Stimulated activated naive B cell treated with anti-CD40 and anti-IgM and Interleukin-4, amounts not matched to agents 10 μg/mL and 1 μg/mL and 100 μg/mL, for 72 hours (primary cell): Measurements from ENCODE around the gene MPP2.
A peak's percentile ranks its signal among the peaks of the same experiment; 100 is the strongest.
"Not testable (repeated sequence)": the region's sequence is repeated elsewhere in the genome, so short reads cannot be mapped to it uniquely, and the experiment has no call there.

Experiments
- ATAC-seq, 2 donors: fragments of 150-1000 bp; cut with Tn5 transposase; replicated peaks; 2 replicates each; pipeline ENCODE4 v1.10.0; 2021; ENCODE audit warnings: moderate library complexity in 1 of 2
- DNase-seq: peaks from one replicate; pipeline ENCODE4 v3.0.0; 2021
- H3K27ac Mint-ChIP-seq: one replicate; pipeline ENCODE4 v1.8.0; 2022; ENCODE audit warnings: mild to moderate bottlenecking, mixed read lengths
- H3K27me3 Mint-ChIP-seq, 2 donors: one replicate each; pipeline ENCODE4 v1.8.0; 2022; ENCODE audit warnings: mixed read lengths in 2 of 2
- H3K36me3 Mint-ChIP-seq, 2 donors: one replicate each; pipeline ENCODE4 v1.8.0; 2022; ENCODE audit warnings: mixed read lengths in 2 of 2, mild to moderate bottlenecking in 1 of 2
- H3K4me1 Mint-ChIP-seq, 2 donors: one replicate each; pipeline ENCODE4 v1.8.0; 2022; ENCODE audit warnings: mixed read lengths in 2 of 2, mild to moderate bottlenecking in 1 of 2
- H3K4me3 Mint-ChIP-seq, 2 donors: one replicate each; pipeline ENCODE4 v1.8.0; 2022; ENCODE audit warnings: mild to moderate bottlenecking in 2 of 2, mixed read lengths in 2 of 2, moderate library complexity in 1 of 2
- H3K9me3 Mint-ChIP-seq, 2 donors: one replicate each; pipeline ENCODE4 v1.8.0; 2022; ENCODE audit warnings: mixed read lengths in 2 of 2, mild to moderate bottlenecking in 1 of 2

MPP2 gene

DNA sequence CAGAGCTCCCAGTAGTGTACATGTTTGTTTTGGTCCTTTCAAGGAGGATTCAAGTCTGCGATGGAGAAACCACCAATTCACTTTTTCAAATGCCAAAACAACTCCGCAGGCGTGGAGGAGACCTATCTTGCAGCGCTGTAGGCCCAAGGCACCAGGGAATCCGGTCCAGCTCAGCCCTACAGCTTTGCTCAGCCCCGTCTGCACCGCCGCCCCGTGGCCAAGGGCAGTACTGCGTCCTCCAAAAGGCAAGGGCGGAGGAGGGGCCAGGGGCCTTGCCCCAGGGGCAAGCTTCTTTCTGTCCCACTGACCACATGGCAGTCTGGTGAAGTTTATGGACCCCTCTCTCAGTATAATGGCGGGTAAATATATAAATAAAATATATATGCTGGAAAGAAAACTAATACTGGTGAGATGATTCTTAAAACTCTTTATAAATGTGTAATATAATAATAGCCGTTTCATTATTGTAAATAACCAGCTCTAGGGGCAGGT is 61.1 kb downstream of the MPP2 start:
- H3K4me3 Mint-ChIP-seq = no peak overlapping the region
- no peaks in the 10 kb centered on the region for H3K36me3 Mint-ChIP-seq
- peak; percentile 96 to 97 for ATAC-seq
- H3K9me3 Mint-ChIP-seq = peaks cover 2 to 4% of the 10 kb centered on the region in 2 donors
- no peak overlapping the region for H3K27ac Mint-ChIP-seq
- DNase-seq = peak; percentile 67
- H3K27me3 Mint-ChIP-seq = peaks cover 39 to 42% of the 10 kb centered on the region in 2 donors
- H3K4me1 Mint-ChIP-seq = peaks cover 2 to 8% of the 10 kb centered on the region in 2 donors

DNA sequence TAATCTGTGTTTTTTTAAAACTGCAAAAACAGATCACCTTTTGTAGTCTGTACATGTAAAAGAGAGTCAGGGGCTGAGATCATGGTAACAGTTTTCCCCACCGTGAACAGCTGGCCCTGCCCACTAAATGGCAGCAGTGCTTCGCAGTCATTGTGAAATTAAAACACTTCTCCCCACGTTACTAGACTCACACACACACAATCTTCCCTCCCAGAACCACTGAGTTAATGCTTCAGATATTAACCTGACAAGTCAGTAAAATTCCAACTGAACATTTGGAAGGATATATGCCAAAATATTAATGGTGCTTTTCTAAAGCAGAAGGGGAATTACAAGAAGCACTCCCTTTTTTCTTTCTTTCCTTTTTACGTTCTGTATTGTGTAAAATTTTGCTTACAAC is 61.6 kb downstream of the MPP2 start:
- Mint-ChIP-seq H3K4me1 (peaks cover 2 to 8% of the 10 kb centered on the region in 2 donors), H3K27me3 (peaks cover 38 to 40% of the 10 kb centered on the region in 2 donors), H3K9me3 (peaks cover 2 to 4% of the 10 kb centered on the region in 2 donors), H3K4me3 (no peak overlapping the region), H3K27ac (no peak overlapping the region), H3K36me3 (no peaks in the 10 kb centered on the region)
- no peak for ATAC-seq
- DNase-seq = no peak

DNA sequence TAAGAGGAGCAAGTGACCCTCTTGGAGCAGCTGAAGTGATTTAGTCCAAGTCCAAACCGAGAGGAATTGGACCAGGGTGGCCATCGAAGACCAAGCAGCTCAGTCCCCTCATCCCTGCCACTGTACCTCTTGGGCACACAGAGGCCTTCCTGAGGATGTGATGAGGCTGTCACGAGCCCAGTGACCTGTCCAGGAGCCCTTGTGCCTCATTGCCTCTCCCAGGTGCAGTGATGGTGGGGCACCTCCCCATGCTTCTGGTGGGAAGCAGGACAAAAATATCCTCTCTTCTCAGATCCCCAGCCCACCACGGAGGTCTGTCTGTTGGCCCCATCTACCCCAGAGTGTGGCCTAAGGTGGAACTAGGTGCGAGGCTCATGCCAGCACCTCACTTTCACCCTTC is 63.1 kb downstream of the MPP2 start:
- Mint-ChIP-seq H3K9me3 (peaks cover 2 to 4% of the 10 kb centered on the region in 2 donors), H3K4me3 (no peak overlapping the region), H3K27ac (no peak overlapping the region), H3K27me3 (peaks cover 34 to 41% of the 10 kb centered on the region in 2 donors), H3K4me1 (peaks cover 2 to 8% of the 10 kb centered on the region in 2 donors), H3K36me3 (no peaks in the 10 kb centered on the region)
- no peak for ATAC-seq
- DNase-seq = no peak

DNA sequence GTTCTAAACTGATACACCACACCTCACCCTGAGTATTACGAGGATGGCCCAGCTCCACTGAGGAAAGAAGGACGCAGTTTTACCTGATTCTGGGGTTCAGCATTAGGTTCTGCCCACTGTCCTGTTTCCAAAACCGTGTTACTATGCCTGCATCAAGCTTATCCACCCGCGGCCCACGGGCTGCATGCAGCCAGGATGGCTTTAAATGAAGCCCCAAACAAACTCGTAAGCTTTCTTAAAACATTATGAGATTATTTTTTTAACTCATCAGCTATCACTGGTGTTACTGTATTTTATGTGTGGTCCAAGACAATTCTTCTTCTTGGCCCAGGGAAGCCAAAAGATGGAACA is 64.4 kb downstream of the MPP2 start:
- peaks cover 2 to 8% of the 10 kb centered on the region in 2 donors for H3K4me1 Mint-ChIP-seq
- no peak overlapping the region for H3K4me3 Mint-ChIP-seq
- ATAC-seq (no peak), DNase-seq (no peak)
- no peaks in the 10 kb centered on the region for H3K36me3 Mint-ChIP-seq
- H3K27ac Mint-ChIP-seq = no peak overlapping the region
- H3K27me3 Mint-ChIP-seq = peaks cover 24 to 32% of the 10 kb centered on the region in 2 donors
- H3K9me3 Mint-ChIP-seq = peaks cover 2 to 4% of the 10 kb centered on the region in 2 donors

DNA sequence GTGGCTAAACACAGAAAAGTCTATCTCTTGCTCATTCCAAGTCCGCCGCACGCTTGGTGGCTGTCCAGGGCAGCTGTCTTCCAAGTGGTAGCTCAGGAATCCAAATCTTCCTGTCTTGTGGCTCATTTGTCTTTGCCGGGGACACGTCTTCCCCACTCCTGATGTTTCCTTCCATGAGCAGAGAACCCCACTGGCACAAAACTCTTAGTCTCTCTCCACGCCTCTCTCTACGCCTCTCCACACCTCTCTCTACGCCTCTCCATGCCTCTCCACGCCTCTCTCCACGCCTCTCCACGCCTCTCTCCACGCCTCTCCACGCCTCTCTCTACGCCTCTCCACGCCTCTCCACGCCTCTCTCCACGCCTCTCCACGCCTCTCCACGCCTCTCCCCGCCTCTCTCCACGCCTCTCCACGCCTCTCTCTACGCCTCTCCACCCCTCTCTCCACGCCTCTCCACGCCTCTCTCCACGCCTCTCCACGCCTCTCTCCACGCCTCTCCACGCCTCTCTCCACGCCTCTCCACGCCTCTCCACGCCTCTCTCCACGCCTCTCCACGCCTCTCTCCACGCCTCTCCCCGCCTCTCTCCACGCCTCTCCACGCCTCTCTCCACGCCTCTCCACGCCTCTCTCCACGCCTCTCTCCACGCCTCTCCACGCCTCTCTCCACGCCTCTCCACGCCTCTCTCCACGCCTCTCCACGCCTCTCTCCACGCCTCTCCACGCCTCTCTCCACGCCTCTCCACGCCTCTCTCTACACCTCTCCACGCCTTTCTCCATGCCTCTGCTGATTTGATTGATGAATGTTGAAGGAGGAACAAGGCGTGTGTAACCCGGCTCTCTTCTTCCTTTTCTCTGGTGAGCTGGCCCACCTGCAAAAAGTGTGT is 65.0 kb downstream of the MPP2 start:
- H3K27me3 Mint-ChIP-seq = peaks cover 24 to 32% of the 10 kb centered on the region in 2 donors
- H3K9me3 Mint-ChIP-seq, H3K4me3 Mint-ChIP-seq, H3K36me3 Mint-ChIP-seq, DNase-seq, ATAC-seq, H3K4me1 Mint-ChIP-seq, H3K27ac Mint-ChIP-seq: not testable (repeated sequence)

DNA sequence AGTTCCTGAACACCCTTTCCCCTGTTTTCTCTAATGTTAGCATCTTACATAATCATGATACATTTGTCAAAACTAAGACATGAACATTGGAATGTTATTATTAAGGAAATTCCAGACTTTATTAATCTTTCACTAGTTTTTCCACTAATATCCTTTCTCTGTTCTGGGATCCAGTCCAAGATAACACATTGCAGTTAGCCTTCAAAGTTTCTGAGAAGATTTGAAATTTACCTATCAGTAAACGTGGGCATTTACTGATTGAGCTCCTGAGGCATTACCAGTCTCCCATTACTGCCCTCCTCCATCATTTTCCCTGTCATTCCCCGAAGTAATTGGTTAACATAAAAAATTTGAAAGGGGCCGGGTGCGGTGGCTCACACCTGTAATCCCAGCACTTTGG is 66.1 kb downstream of the MPP2 start:
- H3K4me1 Mint-ChIP-seq = peaks cover 0 to 2% of the 10 kb centered on the region in 2 donors

DNA sequence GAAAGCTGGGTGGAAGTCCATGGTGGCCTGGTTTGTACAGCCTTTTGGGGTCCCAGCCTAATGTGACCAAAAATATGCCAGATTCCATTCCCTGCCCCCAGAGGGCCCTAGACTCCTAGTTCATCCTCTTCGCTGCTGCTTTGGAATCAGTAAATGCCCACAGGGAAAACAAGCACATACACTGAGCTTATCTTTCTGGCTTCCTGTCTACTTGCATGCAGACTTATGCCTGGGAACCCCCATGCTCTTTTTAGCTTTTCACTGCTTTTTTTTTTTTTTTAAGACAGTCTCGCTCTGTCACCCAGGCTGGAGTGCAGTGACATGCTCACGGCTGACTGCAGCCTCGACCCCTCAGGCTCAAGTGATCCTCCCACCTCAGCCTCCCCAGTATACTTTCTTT is 66.5 kb downstream of the MPP2 start:
- H3K9me3 Mint-ChIP-seq = peaks cover 2 to 4% of the 10 kb centered on the region in 2 donors
- ATAC-seq (no peak), DNase-seq (no peak)
- H3K4me3 Mint-ChIP-seq = no peak overlapping the region
- H3K27ac Mint-ChIP-seq = no peak overlapping the region
- peaks cover 0 to 2% of the 10 kb centered on the region in 2 donors for H3K4me1 Mint-ChIP-seq
- H3K27me3 Mint-ChIP-seq = peaks cover 27 to 32% of the 10 kb centered on the region in 2 donors
- H3K36me3 Mint-ChIP-seq = no peaks in the 10 kb centered on the region

More for the DNA sequence above, 66.1 kb downstream of the MPP2 start:
- no peaks in the 10 kb centered on the region for H3K36me3 Mint-ChIP-seq
- H3K4me3 Mint-ChIP-seq = no peak overlapping the region
- H3K27me3 Mint-ChIP-seq = peaks cover 27 to 29% of the 10 kb centered on the region in 2 donors
- H3K9me3 Mint-ChIP-seq = peaks cover 2 to 4% of the 10 kb centered on the region in 2 donors
- ATAC-seq (no peak), DNase-seq (no peak)
- no peak overlapping the region for H3K27ac Mint-ChIP-seq

DNA sequence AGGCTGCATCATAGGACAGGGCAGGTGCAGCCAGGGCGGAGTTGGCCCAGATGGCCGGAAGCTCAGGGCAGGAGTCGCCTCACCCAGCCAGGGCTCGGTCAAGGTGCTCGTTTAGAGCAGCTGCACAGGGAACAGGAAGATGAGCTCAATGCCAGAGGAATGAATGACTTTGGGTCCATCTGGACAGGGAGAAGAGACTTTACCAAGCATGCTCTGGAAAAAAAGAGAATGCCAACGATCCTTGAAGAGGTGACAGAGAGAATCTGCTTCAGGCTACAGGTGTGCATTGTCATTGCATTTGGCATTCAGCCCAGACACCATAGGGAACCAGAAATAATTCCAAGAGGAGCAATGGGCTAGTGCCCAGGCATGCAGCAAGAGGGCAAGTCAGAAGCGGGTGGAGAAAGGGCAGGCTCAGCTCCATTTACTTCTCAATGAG is 67.6 kb downstream of the MPP2 start:
- no peaks in the 10 kb centered on the region for H3K36me3 Mint-ChIP-seq
- ATAC-seq (no peak), DNase-seq (no peak)
- peaks cover 25 to 42% of the 10 kb centered on the region in 2 donors for H3K27me3 Mint-ChIP-seq
- peaks cover 2 to 4% of the 10 kb centered on the region in 2 donors for H3K9me3 Mint-ChIP-seq
- H3K4me1 Mint-ChIP-seq = peaks cover 0 to 2% of the 10 kb centered on the region in 2 donors
- no peak overlapping the region for H3K4me3 Mint-ChIP-seq
- no peak overlapping the region for H3K27ac Mint-ChIP-seq

DNA sequence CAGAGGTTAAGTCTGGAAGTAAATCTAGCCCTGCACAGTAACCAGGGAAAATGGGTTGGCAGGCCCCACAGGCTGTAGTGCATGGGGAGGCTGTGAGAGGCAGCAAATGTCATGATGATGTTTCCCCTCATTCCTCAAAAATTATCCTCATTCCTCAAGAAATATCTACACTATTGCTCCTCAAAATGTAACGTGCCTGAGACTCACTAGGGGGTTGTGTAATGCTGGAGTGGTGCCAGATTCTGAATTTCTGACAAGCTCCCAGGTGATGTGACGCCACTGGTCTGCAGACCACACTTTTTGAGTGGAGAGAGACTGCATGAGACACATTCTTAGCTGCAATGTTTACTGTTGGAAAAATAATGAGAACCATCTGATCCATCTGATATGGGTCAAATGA is 73.2 kb downstream of the MPP2 start:
- Mint-ChIP-seq H3K9me3 (no peaks in the 10 kb centered on the region), H3K4me3 (no peak overlapping the region), H3K27me3 (peaks cover 55 to 73% of the 10 kb centered on the region in 2 donors), H3K36me3 (peaks cover 0 to 4% of the 10 kb centered on the region in 2 donors), H3K27ac (no peak overlapping the region), H3K4me1 (peaks cover 13 to 24% of the 10 kb centered on the region in 2 donors)
- ATAC-seq (no peak), DNase-seq (no peak)

DNA sequence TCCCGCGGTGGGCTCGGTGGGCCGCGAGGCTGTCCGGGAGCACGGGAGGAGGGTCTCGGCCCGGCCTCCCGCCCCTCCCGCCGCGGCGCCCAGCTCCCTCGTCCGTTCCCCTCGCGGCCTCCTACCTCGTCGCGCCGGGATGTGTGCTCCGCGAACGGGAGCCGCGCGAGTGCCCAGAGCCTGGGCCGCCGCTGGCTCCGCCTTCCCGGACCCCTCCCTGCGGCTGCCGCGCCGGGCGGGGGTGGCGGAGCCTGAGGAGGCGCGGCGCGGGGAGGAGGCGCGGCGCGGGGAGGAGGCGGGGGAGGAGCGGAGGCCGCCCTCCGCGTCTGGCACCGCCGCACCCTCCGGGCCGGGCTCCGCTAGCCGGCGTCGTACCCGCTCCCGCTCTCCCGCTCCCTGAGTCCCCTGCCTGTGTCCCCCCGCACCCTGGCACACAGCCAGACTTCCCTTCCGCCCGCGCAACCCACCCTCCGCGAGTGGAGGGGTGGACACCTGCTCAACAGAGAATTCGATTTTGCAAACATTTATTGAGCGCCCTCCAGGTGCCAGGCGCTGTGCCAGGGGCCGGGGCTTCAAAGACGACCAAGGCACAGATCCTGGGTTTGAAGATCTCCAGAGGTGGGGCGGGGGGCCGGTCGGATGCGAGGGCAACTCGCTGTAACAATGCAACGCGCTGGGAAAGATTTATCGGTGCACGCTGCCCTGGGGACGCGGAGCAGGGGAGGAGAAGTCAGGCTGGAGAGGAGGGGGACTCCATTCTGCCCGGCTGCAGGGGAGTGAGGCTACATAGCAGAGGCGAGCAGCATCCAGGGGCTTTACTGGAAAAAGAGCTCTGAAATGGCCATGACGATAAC is 74.1 kb downstream of the MPP2 start, which contains the start of gene MPP3:
Gene MPP3, minus strand, starts transcription at position 171 of the 854 bp plus-strand sequence. CDS start 1,240 bp downstream, outside the sequence.
- H3K9me3 Mint-ChIP-seq = no peaks in the 10 kb centered on the region
- peak within 1 kb of the TSS; percentile 77 to 78 for H3K4me3 Mint-ChIP-seq
- peaks cover 13 to 24% of the 10 kb centered on the region in 2 donors for H3K4me1 Mint-ChIP-seq
- peaks cover 0 to 4% of the 10 kb centered on the region in 2 donors for H3K36me3 Mint-ChIP-seq
- DNase-seq (no peak), ATAC-seq (peak; percentile 53 to 54)
- H3K27ac Mint-ChIP-seq = peak within 1 kb of the TSS; percentile 65
- peaks cover 55 to 80% of the 10 kb centered on the region in 2 donors for H3K27me3 Mint-ChIP-seq

DNA sequence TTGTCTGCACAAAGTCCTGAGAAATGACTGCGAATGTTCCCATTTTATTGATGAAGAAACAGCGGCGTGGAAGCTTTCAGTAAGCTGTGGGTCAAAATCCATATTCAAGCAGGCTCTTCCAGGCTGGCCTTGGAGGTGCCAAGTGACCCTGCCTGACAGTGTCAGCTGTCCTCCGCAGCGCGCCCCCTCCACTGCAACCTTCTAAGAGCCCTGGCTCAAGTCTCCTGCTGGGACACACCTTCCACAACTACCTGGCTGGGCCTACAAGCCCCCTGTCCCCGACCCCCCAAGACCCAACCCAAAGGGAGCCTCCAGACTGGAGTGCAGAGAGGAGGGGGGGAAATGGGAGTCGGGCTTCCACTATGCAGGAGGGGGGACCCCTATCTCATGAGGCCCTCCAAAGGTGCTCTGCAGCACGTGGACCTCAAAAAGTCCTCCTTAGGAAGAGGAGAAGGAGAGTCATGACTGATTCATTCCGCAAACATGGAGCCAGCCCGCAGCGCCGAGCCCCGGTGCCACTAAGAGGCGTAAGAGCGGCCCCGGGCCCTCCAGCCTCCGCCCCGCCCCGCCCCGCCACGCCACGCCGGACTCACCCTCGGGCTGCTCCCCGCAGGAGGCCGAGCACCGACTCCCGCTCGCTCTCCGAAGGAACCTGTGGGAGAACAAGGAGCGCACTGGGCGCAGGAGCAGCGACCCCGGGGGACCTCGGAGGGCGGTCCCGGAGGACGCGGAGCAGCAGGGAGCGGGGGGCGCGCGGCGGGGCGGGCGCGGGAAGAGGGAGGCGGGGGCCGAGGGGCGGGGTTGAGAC is 75.0 kb downstream of the MPP2 start:
- ATAC-seq = peak; percentile 29 to 39
- H3K27ac Mint-ChIP-seq = no peak overlapping the region
- DNase-seq = no peak
- H3K4me3 Mint-ChIP-seq = peak overlapping the region; percentile 74 to 75
- peaks cover 62 to 80% of the 10 kb centered on the region in 2 donors for H3K27me3 Mint-ChIP-seq
- H3K4me1 Mint-ChIP-seq = peaks cover 13 to 24% of the 10 kb centered on the region in 2 donors
- peaks cover 0 to 4% of the 10 kb centered on the region in 2 donors for H3K36me3 Mint-ChIP-seq
- no peaks in the 10 kb centered on the region for H3K9me3 Mint-ChIP-seq

DNA sequence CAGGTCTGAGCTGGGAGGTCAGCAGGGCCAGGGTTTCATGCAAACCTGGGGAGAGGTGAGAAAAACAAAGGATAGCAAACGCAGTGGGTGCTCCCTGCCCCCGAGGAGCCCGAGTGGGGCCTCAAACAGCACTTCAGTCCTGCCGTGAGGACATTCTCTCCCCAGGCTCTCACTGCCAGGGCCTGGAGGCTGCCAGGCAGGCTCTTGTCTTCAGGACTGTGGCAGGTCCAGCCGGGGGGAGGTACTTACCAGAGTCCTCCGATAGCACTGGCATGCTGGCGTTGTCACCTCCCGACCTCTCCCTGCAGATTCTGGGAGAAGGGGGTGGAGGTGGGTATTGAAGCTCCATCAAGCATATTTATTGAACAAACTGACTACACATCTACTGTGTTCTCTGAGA is 75.7 kb downstream of the MPP2 start:
- Mint-ChIP-seq H3K27me3 (peaks cover 60 to 80% of the 10 kb centered on the region in 2 donors), H3K4me3 (no peak overlapping the region), H3K9me3 (no peaks in the 10 kb centered on the region), H3K36me3 (peaks cover 0 to 4% of the 10 kb centered on the region in 2 donors), H3K4me1 (peaks cover 13 to 24% of the 10 kb centered on the region in 2 donors), H3K27ac (no peak overlapping the region)
- ATAC-seq (no peak), DNase-seq (no peak)

DNA sequence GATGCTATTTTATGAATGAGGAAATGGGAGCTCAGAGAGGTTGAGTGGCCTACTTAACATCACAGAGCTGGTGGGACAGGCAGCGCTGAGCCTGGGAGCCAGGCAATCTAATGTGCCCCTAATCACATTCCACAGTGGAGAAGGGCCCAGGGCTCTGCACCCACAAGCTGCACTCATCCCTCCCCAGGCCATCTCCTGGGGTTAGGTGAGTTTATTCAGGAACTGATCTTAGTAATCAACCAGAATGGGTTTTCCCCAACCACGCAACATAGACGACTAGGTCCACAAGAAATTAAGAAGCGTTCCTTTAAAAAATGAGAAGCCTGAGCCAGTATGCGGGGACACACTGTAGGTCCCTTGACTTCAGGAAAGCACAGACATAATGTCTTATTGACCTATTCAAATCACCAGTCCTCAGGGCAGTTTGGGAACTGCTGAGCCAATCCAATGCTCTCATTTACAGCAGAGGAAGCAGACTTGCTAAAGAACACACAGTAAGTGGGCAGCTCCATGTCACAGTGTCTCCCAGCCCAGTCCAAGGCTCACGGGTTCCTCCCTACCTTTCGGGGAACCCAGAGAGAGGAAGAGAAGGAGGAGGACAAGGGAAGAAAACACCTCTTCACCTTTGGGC is 76.7 kb downstream of the MPP2 start:
- ATAC-seq (peak; percentile 76 to 90), DNase-seq (peak; percentile 21)
- H3K4me3 Mint-ChIP-seq = no peak overlapping the region
- H3K36me3 Mint-ChIP-seq = peaks cover 0 to 4% of the 10 kb centered on the region in 2 donors
- no peaks in the 10 kb centered on the region for H3K9me3 Mint-ChIP-seq
- no peak overlapping the region for H3K27ac Mint-ChIP-seq
- H3K27me3 Mint-ChIP-seq = peaks cover 54 to 71% of the 10 kb centered on the region in 2 donors
- peaks cover 13 to 24% of the 10 kb centered on the region in 2 donors for H3K4me1 Mint-ChIP-seq
